SU-DHL-6 (cell line): Measurements from ENCODE around the gene C1QL3.

Source experiments
- EZH2phosphoT487 ChIP-seq: fragments of 200-600 bp; sonication (generic), shearing (Covaris generic); conservative IDR thresholded peaks from 2 replicates; pipeline ENCODE4 v1.6.1; 2018; ENCODE audit warnings: mild to moderate bottlenecking, antibody characterized with exemption, low read length, moderate library complexity, mixed read lengths
- TF ChIP-seq, protein P1 (sequence below): fragments of 200-600 bp; sonication (generic); IDR thresholded peaks from one replicate; pipeline ENCODE4 v1.5.1; 2017; ENCODE audit warnings: antibody characterized with exemption, mild to moderate bottlenecking, low read length, moderate library complexity; ENCODE audit not compliant: insufficient read depth, poor library complexity, severe bottlenecking

DNA sequence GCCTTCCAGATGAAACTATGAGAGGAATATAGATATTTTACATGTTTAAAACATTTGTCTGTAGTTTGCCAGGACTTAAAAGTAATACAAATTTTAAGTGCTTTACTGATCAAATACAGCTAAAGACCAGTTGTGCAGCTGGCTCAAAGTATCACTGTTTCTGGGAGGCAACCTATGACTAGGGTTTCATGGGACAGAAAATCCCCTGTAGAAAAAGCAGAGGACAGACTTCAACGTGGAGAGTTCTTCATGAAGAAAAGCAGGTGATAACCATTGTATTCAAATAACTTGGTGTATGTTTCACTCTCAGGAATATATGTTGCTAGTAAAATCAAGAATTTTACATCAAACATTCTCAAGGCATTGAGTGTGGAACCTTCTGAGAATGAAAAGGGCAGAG lies 43.9 kb downstream of the C1QL3 start:
- TF ChIP-seq, protein P1, sequence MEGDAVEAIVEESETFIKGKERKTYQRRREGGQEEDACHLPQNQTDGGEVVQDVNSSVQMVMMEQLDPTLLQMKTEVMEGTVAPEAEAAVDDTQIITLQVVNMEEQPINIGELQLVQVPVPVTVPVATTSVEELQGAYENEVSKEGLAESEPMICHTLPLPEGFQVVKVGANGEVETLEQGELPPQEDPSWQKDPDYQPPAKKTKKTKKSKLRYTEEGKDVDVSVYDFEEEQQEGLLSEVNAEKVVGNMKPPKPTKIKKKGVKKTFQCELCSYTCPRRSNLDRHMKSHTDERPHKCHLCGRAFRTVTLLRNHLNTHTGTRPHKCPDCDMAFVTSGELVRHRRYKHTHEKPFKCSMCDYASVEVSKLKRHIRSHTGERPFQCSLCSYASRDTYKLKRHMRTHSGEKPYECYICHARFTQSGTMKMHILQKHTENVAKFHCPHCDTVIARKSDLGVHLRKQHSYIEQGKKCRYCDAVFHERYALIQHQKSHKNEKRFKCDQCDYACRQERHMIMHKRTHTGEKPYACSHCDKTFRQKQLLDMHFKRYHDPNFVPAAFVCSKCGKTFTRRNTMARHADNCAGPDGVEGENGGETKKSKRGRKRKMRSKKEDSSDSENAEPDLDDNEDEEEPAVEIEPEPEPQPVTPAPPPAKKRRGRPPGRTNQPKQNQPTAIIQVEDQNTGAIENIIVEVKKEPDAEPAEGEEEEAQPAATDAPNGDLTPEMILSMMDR = no peak
- no peak for TF ChIP-seq EZH2phosphoT487
